OCI-LY7 (cell line): ENCODE results near the gene COL9A3. TPM values are rescaled to one million over a fixed set of nuclear protein-coding genes. Genes with fewer than 3 reads are reported as not detected.

Source experiments
- BruUV-seq: library from RNA; stranded (reverse); fragments of 400-500 nt; replicated peaks from 2 replicates; lab custom pipeline; 2021; lab: Mats Ljungman, UMichigan
- CTCF ChIA-PET: fragments of 300-600 bp; sonication (Branson Sonifier 250); formaldehyde crosslinking; loops from one replicate; lab custom pipeline; 2022; ENCODE audit warnings: antibody characterized with exemption; ENCODE audit not compliant: unreplicated experiment; lab: Charles Lee
- POLR2A ChIA-PET: fragments of 300-600 bp; sonication (Branson Sonifier 250); formaldehyde crosslinking; loops from one replicate; lab custom pipeline; 2022; ENCODE audit warnings: antibody characterized with exemption; lab: Charles Lee
- DNase-seq: peaks from one replicate; pipeline ENCODE4 v3.0.0-alpha.2; 2015; ENCODE audit warnings: low spot score
- H2AFZ ChIP-seq: fragments of 200-600 bp; sonication (generic), shearing (Covaris generic); 2 replicates; pipeline ENCODE4 v1.6.1; 2014; ENCODE audit warnings: mild to moderate bottlenecking, antibody characterized with exemption, low read length, moderate library complexity
- H3K27ac ChIP-seq: fragments of 200-600 bp; sonication (generic); 2 replicates; pipeline ENCODE4 v1.5.1; 2014; ENCODE audit warnings: mixed run types, low read depth, mild to moderate bottlenecking, moderate library complexity, low read length, inconsistent platforms; ENCODE audit not compliant: poor library complexity, severe bottlenecking
- H3K36me3 ChIP-seq: fragments of 200-600 bp; sonication (generic); 2 replicates; pipeline ENCODE4 v1.6.1; 2014; ENCODE audit warnings: mild to moderate bottlenecking, antibody characterized with exemption, low read length, moderate library complexity, mixed read lengths; ENCODE audit not compliant: insufficient read depth
- H3K4me1 ChIP-seq: fragments of 200-600 bp; sonication (generic); 2 replicates; pipeline ENCODE4 v1.5.1; 2014; ENCODE audit warnings: mild to moderate bottlenecking, low read length; ENCODE audit not compliant: insufficient read depth, poor library complexity, severe bottlenecking
- H3K4me2 ChIP-seq: fragments of 200-600 bp; sonication (generic); 2 replicates; pipeline ENCODE4 v1.6.1; 2014; ENCODE audit warnings: mild to moderate bottlenecking, low read length
- H3K4me3 ChIP-seq: fragments of 200-600 bp; sonication (generic); 2 replicates; pipeline ENCODE4 v1.5.1; 2014; ENCODE audit warnings: mild to moderate bottlenecking, low read depth, low read length; ENCODE audit not compliant: poor library complexity, severe bottlenecking
- H3K79me2 ChIP-seq: fragments of 200-600 bp; sonication (generic); 2 replicates; pipeline ENCODE4 v1.6.1; 2016; ENCODE audit warnings: low read depth, mild to moderate bottlenecking, low read length, moderate library complexity, mixed read lengths; ENCODE audit not compliant: insufficient read depth
- H3K9me2 ChIP-seq: fragments of 200-600 bp; sonication (generic); 2 replicates; pipeline ENCODE4 v1.6.1; 2016; ENCODE audit warnings: mild to moderate bottlenecking, low read length, mixed read lengths; ENCODE audit not compliant: insufficient read depth
- H3K9me3 ChIP-seq: fragments of 200-600 bp; sonication (generic); 2 replicates; pipeline ENCODE4 v1.6.1; 2014; ENCODE audit warnings: mild to moderate bottlenecking, mixed run types, low read length, mixed read lengths
- H4K20me1 ChIP-seq: fragments of 200-600 bp; sonication (generic); 2 replicates; pipeline ENCODE4 v1.6.1; 2014; ENCODE audit warnings: mild to moderate bottlenecking, antibody characterized with exemption, low read length, moderate library complexity, mixed read lengths; ENCODE audit not compliant: insufficient read depth
- EZH2phosphoT487 ChIP-seq: fragments of 200-600 bp; sonication (generic); IDR thresholded peaks from 2 replicates; pipeline ENCODE4 v1.6.1; 2018; ENCODE audit warnings: low read depth, borderline replicate concordance, mild to moderate bottlenecking, mixed run types, antibody characterized with exemption, low read length, moderate library complexity, mixed read lengths
- intact Hi-C: fragments of 100-400 bp; cut with micrococcal nuclease; formaldehyde crosslinking; loops from one replicate; pipeline ENCODE4 v1.10.0; 2022; ENCODE audit not compliant: unreplicated experiment
- total RNA-seq, 2 experiments: library from RNA; depleted of rRNA in 1 of 2; stranded (reverse); fragments of >200 nt in 1 of 2; shearing (Covaris generic) in 1 of 2; gene quantifications; 2 replicates each; pipeline ENCODE4 v1.2.3, GENCODE V29; 2014 to 2022
- TF ChIP-seq, protein P1 (sequence below): fragments of 200-600 bp; sonication (generic); conservative IDR thresholded peaks from 2 replicates; pipeline ENCODE4 v1.5.1; 2014; ENCODE audit warnings: mild to moderate bottlenecking, antibody characterized with exemption, low read length, moderate library complexity, mixed read lengths

The COL9A3 gene
- total RNA-seq, 2 experiments from 2014 or later, result 1.7 to 5.2 TPM

DNA sequence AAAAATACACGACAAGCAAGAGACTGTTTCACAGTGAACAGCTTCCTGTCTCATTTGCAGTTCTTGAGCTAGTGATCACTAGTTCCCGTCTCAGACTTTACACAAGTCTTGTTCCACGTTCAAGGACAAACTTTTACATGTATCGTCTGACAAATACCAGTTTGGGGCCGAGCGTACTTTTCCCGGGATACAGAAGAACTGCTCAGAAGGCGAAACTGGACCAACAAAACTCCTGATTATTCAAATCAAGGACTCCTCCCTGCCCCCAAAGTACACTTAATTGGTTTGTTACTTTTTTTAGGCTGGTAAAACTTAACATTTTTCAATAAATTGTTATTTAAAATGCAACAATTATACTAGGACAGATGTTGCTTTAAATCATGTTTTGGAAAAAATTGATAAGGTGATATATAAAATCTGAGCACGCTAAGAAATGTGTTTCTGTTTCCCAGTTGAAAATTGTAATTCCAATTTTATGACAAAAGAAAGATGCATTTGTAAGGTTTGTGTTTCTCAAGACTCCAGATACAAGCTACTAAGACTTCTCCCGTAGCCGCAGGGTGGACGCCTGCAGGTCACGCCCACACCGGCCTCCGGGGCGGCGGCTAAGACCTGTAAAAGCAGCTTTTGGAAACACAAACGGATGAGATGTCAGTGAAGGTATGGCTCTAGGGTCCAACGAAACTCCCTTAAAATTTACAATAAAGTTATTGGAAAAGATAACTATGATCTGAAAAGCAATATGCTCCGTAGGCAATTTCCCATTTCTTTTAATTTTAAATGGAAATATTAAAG lies 61.6 kb downstream of the COL9A3 start:
- no peak for DNase-seq
- intact Hi-C loops, result no loop called here
- Histone ChIP-seq H3K36me3 (peaks cover 19% of the 10 kb centered on the region), H3K79me2 (no peaks in the 10 kb centered on the region), H3K9me3 (no peaks in the 10 kb centered on the region), H3K4me1 (no peaks in the 10 kb centered on the region), H2AFZ (no peak overlapping the region), H3K4me2 (no peak overlapping the region), H3K27ac (no peak overlapping the region), H4K20me1 (no peaks in the 10 kb centered on the region), H3K9me2 (no peaks in the 10 kb centered on the region), H3K4me3 (no peak overlapping the region)
- BruUV-seq, result no TSS peak
- CTCF ChIA-PET, result no interaction called here
- POLR2A ChIA-PET, result no interaction called here
- TF ChIP-seq EZH2phosphoT487, result no peak
- TF ChIP-seq, protein P1, sequence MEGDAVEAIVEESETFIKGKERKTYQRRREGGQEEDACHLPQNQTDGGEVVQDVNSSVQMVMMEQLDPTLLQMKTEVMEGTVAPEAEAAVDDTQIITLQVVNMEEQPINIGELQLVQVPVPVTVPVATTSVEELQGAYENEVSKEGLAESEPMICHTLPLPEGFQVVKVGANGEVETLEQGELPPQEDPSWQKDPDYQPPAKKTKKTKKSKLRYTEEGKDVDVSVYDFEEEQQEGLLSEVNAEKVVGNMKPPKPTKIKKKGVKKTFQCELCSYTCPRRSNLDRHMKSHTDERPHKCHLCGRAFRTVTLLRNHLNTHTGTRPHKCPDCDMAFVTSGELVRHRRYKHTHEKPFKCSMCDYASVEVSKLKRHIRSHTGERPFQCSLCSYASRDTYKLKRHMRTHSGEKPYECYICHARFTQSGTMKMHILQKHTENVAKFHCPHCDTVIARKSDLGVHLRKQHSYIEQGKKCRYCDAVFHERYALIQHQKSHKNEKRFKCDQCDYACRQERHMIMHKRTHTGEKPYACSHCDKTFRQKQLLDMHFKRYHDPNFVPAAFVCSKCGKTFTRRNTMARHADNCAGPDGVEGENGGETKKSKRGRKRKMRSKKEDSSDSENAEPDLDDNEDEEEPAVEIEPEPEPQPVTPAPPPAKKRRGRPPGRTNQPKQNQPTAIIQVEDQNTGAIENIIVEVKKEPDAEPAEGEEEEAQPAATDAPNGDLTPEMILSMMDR, result no peak

DNA sequence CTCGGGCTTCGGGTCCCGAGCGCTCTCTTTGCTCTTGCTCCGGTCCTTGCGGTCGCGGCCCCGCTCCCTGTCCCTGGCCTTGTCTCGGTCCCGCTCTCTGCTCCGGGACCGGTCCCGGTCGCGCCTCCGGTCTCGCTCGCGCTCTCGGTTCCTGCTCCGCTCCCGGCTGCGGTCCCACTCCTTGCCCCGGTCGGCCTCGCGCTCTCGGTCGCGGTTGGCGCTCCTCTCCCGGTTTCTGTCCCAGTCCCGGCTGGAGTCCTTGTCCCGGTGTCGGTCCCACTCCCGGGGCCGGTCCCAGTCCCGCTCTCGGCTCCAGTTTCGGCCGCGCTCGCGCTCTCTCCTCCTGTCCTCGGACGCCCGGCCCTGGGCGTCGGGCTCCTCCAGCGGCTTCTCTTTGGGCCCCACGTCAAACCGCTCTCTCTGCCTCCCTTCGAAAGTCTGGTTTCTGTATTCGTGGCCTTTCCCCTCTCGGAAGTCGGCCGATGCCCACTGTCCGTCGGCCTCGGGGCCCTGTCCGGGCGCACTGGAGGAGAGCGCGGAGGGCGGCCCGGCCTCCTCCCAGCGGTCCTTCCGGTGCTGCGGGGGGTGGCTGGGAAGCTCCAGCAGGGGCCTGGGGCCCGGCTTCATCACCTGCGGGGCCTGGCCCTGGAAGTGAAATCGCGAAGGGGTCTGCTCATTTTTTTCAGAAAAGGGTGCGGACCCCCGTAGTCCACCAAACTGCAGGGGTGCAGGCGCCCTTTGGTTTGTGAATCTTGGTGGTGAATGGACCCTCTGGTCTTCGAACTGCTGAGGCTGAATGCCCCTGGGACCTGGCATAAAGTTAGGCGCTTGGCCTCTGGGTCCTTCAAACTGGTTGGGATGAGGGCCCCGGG lies 62.7 kb downstream of the COL9A3 start:
- intact Hi-C loops, result no loop called here
- no peaks in the 10 kb centered on the region for H4K20me1 ChIP-seq
- ChIA-PET CTCF (no interaction called here), POLR2A (no interaction called here)
- no peak for DNase-seq
- BruUV-seq, result no TSS peak
- no peaks in the 10 kb centered on the region for H3K9me2 ChIP-seq
- no peaks in the 10 kb centered on the region for H3K79me2 ChIP-seq
- H3K4me2 ChIP-seq, result no peak overlapping the region
- H3K4me1 ChIP-seq, result no peaks in the 10 kb centered on the region
- no peak overlapping the region for H2AFZ ChIP-seq
- peaks cover 19% of the 10 kb centered on the region for H3K36me3 ChIP-seq
- TF ChIP-seq, protein P1, result no peak
- TF ChIP-seq EZH2phosphoT487, result no peak
- no peak overlapping the region for H3K27ac ChIP-seq
- H3K4me3 ChIP-seq, result no peak overlapping the region
- H3K9me3 ChIP-seq, result no peaks in the 10 kb centered on the region
